Lower leg skin (tissue), 4 donors: ENCODE measurements around the gene C17orf50. TPM values are rescaled to one million over a fixed set of nuclear protein-coding genes. Genes with fewer than 3 reads are reported as not detected.

Experiments used
- DNase-seq, 2 donors: peaks; one replicate each; pipeline ENCODE4 v3.0.0-alpha.2; 2019; ENCODE audit warnings: low spot score in 2 of 2
- H3K4me3 ChIP-seq: fragments of 200-600 bp; sonication (generic); 2 replicates; pipeline ENCODE4 v1.5.1; 2017; ENCODE audit warnings: mild to moderate bottlenecking, low read depth; ENCODE audit not compliant: poor library complexity, severe bottlenecking
- POLR2A ChIP-seq, 2 donors: fragments of 450-650 bp; IDR thresholded peaks; one replicate each; pipeline ENCODE4 v1.6.1; 2016 to 2017; ENCODE audit warnings: antibody characterized with exemption in 2 of 2, mild to moderate bottlenecking in 1 of 2, moderate library complexity in 1 of 2
- WGBS, 2 donors: methylation state at CpG; one replicate each; pipeline ENCODE4 v1.1.5; 2018; 5-methylcytosine and 5-hydroxymethylcytosine counted together
- intact Hi-C: fragments of 100-400 bp; cut with DNase I; formaldehyde crosslinking; loops from one replicate; pipeline ENCODE4 v1.15.0; 2023; ENCODE audit warnings: low total_unique reads
- total RNA-seq, 4 donors: library from RNA; depleted of rRNA; stranded (reverse); fragments of >200 nt; gene quantifications; one replicate each; pipeline ENCODE4 v1.1.0, GENCODE V29; 2016
- TF ChIP-seq, protein P1 (sequence below), 3 donors: fragments of 450-650 bp; IDR thresholded peaks; one replicate each; pipeline ENCODE4 v1.5.1; 2016; ENCODE audit warnings: antibody characterized with exemption in 3 of 3, mild to moderate bottlenecking in 3 of 3, moderate library complexity in 2 of 3

The C17orf50 gene
- total RNA-seq, 4 donors from 2014 or later = not detected

DNA sequence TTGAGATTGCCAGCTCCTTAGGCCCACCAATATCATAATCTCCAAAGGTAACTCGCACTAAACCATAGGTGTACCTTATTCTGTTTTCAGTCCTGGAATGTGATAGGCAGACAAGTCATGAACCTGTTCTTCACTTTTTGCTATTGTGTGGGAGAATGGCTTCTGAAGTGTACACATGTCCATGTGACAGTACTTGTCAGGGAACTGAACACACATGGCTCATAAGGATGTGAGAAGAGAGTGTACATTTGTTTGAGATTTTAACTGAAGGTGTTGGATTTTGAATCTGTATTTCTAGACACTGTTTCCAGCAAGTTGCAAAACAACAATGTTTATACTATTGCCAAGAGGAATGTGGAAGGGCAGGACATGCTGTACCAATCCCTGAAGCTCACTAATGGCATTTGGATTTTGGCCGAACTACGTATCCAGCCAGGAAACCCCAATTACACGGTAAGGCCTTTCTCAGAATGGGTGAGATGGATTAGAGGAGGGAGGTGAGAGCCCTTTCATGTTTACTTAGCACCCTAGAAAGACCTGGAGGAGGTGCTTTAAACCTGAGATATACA is 43.7 kb upstream of the C17orf50 start:
- H3K4me3 ChIP-seq = no peak overlapping the region
- DNase-seq = no peak

DNA sequence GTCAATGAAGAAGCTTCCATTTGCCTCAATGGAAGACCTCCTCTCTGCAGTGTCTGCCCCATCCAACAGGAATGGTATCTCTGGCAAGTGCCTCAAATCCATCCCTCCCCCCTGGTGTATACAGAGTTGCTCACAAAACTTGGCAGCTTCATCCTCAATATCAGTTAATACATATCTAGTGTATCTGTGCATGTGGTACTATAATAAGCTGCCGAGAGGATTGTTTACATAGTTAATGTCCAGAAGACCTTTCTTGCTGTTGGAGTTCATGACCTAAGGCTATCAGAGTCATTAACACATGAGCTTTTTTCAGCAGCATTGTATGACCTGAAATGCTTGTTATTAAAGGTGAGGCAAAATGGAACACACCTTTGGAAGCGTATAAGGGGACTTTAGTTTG is 43.2 kb upstream of the C17orf50 start:
- WGBS, 2 donors = 79 to 90% methylated on average over 2 of the region's 2 CpGs
- no peak for DNase-seq
- no peak overlapping the region for H3K4me3 ChIP-seq
- intact Hi-C loops = no loop called here
- TF ChIP-seq, protein P1, sequence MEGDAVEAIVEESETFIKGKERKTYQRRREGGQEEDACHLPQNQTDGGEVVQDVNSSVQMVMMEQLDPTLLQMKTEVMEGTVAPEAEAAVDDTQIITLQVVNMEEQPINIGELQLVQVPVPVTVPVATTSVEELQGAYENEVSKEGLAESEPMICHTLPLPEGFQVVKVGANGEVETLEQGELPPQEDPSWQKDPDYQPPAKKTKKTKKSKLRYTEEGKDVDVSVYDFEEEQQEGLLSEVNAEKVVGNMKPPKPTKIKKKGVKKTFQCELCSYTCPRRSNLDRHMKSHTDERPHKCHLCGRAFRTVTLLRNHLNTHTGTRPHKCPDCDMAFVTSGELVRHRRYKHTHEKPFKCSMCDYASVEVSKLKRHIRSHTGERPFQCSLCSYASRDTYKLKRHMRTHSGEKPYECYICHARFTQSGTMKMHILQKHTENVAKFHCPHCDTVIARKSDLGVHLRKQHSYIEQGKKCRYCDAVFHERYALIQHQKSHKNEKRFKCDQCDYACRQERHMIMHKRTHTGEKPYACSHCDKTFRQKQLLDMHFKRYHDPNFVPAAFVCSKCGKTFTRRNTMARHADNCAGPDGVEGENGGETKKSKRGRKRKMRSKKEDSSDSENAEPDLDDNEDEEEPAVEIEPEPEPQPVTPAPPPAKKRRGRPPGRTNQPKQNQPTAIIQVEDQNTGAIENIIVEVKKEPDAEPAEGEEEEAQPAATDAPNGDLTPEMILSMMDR (IDR thresholded peaks at IDR 0.05) = no peak
- TF ChIP-seq POLR2A (IDR thresholded peaks at IDR 0.05) = no peak

More for the DNA sequence above, 43.7 kb upstream of the C17orf50 start:
- WGBS, 2 donors = 76 to 78% methylated on average over 4 of the region's 4 CpGs
- no peak for TF ChIP-seq POLR2A (IDR thresholded peaks at IDR 0.05)
- TF ChIP-seq, protein P1 (IDR thresholded peaks at IDR 0.05) = no peak
- intact Hi-C loops = no loop called here

DNA sequence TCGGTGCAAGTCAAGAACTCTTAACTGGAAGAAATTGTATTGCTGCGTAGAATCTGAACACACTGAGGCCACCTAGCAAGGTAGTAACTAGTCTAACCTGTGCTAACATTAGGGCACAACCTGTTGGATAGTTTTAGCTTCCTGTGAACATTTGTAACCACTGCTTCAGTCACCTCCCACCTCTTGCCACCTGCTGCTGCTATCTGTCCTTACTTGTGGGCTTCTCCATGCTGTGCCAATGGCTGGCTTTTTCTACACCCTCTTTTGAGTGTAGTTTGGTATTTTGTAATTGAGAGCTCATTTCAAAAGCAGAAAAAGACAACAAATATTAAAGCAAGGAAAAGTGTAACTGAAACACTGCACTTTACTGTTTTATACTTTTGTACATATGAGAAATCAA is 37.0 kb upstream of the C17orf50 start:
- H3K4me3 ChIP-seq = no peak overlapping the region
- intact Hi-C loops = no loop called here
- 92 to 100% methylated on average over 2 of the region's 2 CpGs for WGBS, 2 donors
- TF ChIP-seq, protein P1 (IDR thresholded peaks at IDR 0.05) = no peak
- TF ChIP-seq POLR2A (IDR thresholded peaks at IDR 0.05) = no peak
- DNase-seq = no peak

DNA sequence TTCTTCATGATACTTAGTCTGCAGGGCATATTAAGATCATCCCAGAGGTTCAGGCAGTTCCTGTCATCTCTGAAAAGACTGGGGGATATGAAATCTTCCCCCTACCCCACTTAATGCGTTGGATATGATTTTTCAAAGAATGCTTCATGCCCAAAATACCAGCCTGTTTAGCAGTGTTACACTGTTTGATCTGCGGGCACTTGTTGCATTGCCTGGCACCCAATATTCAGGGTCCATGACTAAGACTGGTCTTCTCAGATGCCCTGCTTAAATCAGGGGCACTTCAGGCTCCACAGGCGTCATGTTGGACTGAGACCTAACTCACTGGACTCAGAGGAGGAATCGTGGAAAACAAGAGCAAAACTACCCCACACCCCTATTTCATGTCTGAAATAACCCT is 35.6 kb upstream of the C17orf50 start:
- intact Hi-C loops = no loop called here
- 91 to 94% methylated on average over 4 of the region's 4 CpGs for WGBS, 2 donors
- peak in 1 of 2 donors; percentile 45 for DNase-seq

DNA sequence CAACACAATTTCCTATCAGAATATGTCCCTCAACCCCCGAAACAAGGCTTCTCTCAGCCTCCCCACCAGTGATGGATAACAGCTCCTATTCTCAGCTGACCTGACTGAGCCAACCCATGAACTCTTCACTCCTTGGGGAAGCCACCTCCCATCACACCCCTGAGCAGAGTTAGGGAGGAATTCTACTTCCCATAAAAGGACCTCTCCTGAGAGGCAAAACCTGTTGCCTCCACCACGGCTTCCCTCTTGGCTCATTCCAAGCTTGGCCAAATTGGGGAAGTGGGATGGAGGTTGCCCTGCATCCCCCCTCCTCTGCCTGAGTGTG is 34.9 kb upstream of the C17orf50 start:
- TF ChIP-seq, protein P1 (IDR thresholded peaks at IDR 0.05) = no peak
- H3K4me3 ChIP-seq = no peak overlapping the region
- peak in 1 of 2 donors; percentile 34 for DNase-seq
- 88 to 90% methylated on average over 2 of the region's 2 CpGs for WGBS, 2 donors
- intact Hi-C loops = no loop called here

More for the DNA sequence above, 35.6 kb upstream of the C17orf50 start:
- no peak for TF ChIP-seq POLR2A (IDR thresholded peaks at IDR 0.05)
- TF ChIP-seq, protein P1 (IDR thresholded peaks at IDR 0.05) = no peak
- no peak overlapping the region for H3K4me3 ChIP-seq
